HCT116 (cell line): Measurements from ENCODE around the gene HSD3B7. TPM values are rescaled to one million over a fixed set of nuclear protein-coding genes. Genes with fewer than 3 reads are reported as not detected.

ENCODE experiments used
- ATAC-seq: fragments of 200-7000 bp; cut with Tn5 transposase; 2 replicates; pipeline ENCODE4 v1.9.1; 2020; ENCODE audit warnings: mild to moderate bottlenecking, moderate library complexity
- BruUV-seq: library from RNA; stranded (reverse); fragments of 400-500 nt; replicated peaks from 2 replicates; lab custom pipeline; 2021; lab: Mats Ljungman, UMichigan
- CTCF ChIA-PET: fragments of 300-600 bp; sonication (Branson Sonifier 250); formaldehyde crosslinking; loops from one replicate; lab custom pipeline; 2021; ENCODE audit warnings: antibody characterized with exemption; lab: Charles Lee
- POLR2A ChIA-PET: fragments of 300-600, 350-600 bp; sonication (Branson Sonifier 250); formaldehyde crosslinking; loops from one replicate; lab custom pipeline; 2021; ENCODE audit warnings: antibody characterized with exemption; lab: Charles Lee
- RAD21 ChIA-PET, 2 experiments: fragments of 300-600 bp; sonication (Branson Sonifier 250); formaldehyde crosslinking; loops; one replicate each; lab custom pipeline; 2023; ENCODE audit warnings: low total read pairs in 2 of 2; ENCODE audit not compliant: uncharacterized antibody in 2 of 2, unreplicated experiment in 2 of 2, low non-redundant PET in 1 of 2; lab: Charles Lee
- DNase-seq: peaks from one replicate; pipeline ENCODE4 v3.0.0-alpha.2; 2010; ENCODE audit warnings: low read depth, low spot score
- H2AFZ ChIP-seq: fragments of 200-600 bp; shearing (Covaris generic), sonication (generic); 2 replicates; pipeline ENCODE4 v1.6.1; 2017; ENCODE audit warnings: low read depth, mixed run types, mixed read lengths, antibody characterized with exemption, low read length; ENCODE audit not compliant: poor library complexity, severe bottlenecking
- H3K27ac ChIP-seq: 2 replicates; pipeline ENCODE4 v1.5.1; 2012; ENCODE audit warnings: low read depth, low read length
- H3K27me3 ChIP-seq: fragments of 200-600 bp; sonication (generic); 2 replicates; pipeline ENCODE4 v1.6.1; 2016; ENCODE audit warnings: mixed run types, low read length, mixed read lengths; ENCODE audit not compliant: insufficient read depth
- H3K36me3 ChIP-seq, 2 experiments: fragments of 200-500 bp in 1 of 2; fragments of 200-600 bp in 1 of 2; sonication (Bioruptor generic) in 1 of 2; sonication (generic) in 1 of 2; 2 replicates each; pipeline versions ENCODE4 v1.5.1 to v1.6.1; 2014 to 2016; ENCODE audit warnings: low read length in 2 of 2, inconsistent platforms in 1 of 2, mixed read lengths in 1 of 2, mixed run types in 1 of 2; ENCODE audit not compliant: insufficient read depth in 2 of 2, control insufficient read depth in 1 of 2
- H3K4me1 ChIP-seq, 2 experiments: fragments of 200-600 bp in 1 of 2; sonication (generic) in 1 of 2; 2 replicates each; pipeline versions ENCODE4 v1.5.1 to v1.6.1; 2012 to 2017; ENCODE audit warnings: low read length in 2 of 2, inconsistent platforms in 1 of 2, mild to moderate bottlenecking in 1 of 2, mixed read lengths in 1 of 2, mixed run types in 1 of 2, moderate library complexity in 1 of 2; ENCODE audit not compliant: insufficient read depth in 2 of 2, control insufficient read depth in 1 of 2
- H3K4me2 ChIP-seq: fragments of 200-600 bp; sonication (generic); 2 replicates; pipeline ENCODE4 v1.6.1; 2017; ENCODE audit warnings: mixed run types, low read length, mixed read lengths
- H3K4me3 ChIP-seq, 2 experiments: fragments of 200-600 bp in 1 of 2; sonication (generic) in 1 of 2; replicated peaks in 1 of 2; 2 replicates each; pipeline ENCODE4 v1.5.1; 2011 to 2016; ENCODE audit warnings: low read length in 2 of 2, control low read depth in 1 of 2, low read depth in 1 of 2, mild to moderate bottlenecking in 1 of 2, mixed read lengths in 1 of 2, mixed run types in 1 of 2
- H3K79me2 ChIP-seq: fragments of 200-600 bp; sonication (generic); 2 replicates; pipeline ENCODE4 v1.6.1; 2017; ENCODE audit warnings: mild to moderate bottlenecking, mixed run types, low read length, moderate library complexity, mixed read lengths; ENCODE audit not compliant: insufficient read depth
- H3K9ac ChIP-seq: fragments of 200-600 bp; sonication (generic); 2 replicates; pipeline ENCODE4 v1.6.1; 2016; ENCODE audit warnings: low read length, mixed read lengths
- H3K9me2 ChIP-seq: fragments of 200-600 bp; sonication (generic), shearing (Covaris generic); 2 replicates; pipeline ENCODE4 v1.6.1; 2017; ENCODE audit warnings: mixed run types, mild to moderate bottlenecking, moderate library complexity; ENCODE audit not compliant: insufficient read depth
- H3K9me3 ChIP-seq, 2 experiments: fragments of 200-500 bp in 1 of 2; fragments of 200-600 bp in 1 of 2; sonication (Bioruptor generic) in 1 of 2; sonication (generic) in 1 of 2; 2 replicates each; pipeline ENCODE4 v1.6.1; 2014 to 2017; ENCODE audit warnings: low read length in 2 of 2, mixed read lengths in 2 of 2, inconsistent platforms in 1 of 2, low read depth in 1 of 2, mild to moderate bottlenecking in 1 of 2, mixed run types in 1 of 2, moderate library complexity in 1 of 2; ENCODE audit not compliant: control insufficient read depth in 1 of 2, insufficient read depth in 1 of 2
- H4K20me1 ChIP-seq: fragments of 200-600 bp; sonication (generic), shearing (Covaris generic); 2 replicates; pipeline ENCODE4 v1.6.1; 2017; ENCODE audit warnings: mixed run types, mild to moderate bottlenecking, moderate library complexity; ENCODE audit not compliant: insufficient read depth
- EGR1 ChIP-seq: IDR thresholded peaks from 2 replicates; pipeline ENCODE4 v1.6.1; 2012; ENCODE audit warnings: low read depth
- ELF1 ChIP-seq: IDR thresholded peaks from 2 replicates; pipeline ENCODE4 v1.6.1; 2012; ENCODE audit warnings: low read depth, borderline replicate concordance
- EZH2 ChIP-seq: fragments of 200-600 bp; sonication (generic); IDR thresholded peaks from 2 replicates; pipeline ENCODE4 v1.6.1; 2017; ENCODE audit warnings: antibody characterized with exemption, mixed run types
- EZH2phosphoT487 ChIP-seq: fragments of 200-600 bp; IDR thresholded peaks from 2 replicates; pipeline ENCODE4 v1.6.1; 2018; ENCODE audit warnings: antibody characterized with exemption, borderline replicate concordance
- FOSL1 ChIP-seq: IDR thresholded peaks from 2 replicates; pipeline ENCODE4 v1.6.1; 2012; ENCODE audit warnings: low read depth
- JUND ChIP-seq: IDR thresholded peaks from 2 replicates; pipeline ENCODE4 v1.6.1; 2012
- MAX ChIP-seq: IDR thresholded peaks from 2 replicates; pipeline ENCODE4 v1.6.1; 2012
- POLR2AphosphoS5 ChIP-seq: IDR thresholded peaks from 2 replicates; pipeline ENCODE4 v1.6.1; 2011; ENCODE audit warnings: mild to moderate bottlenecking, low read depth, low read length, moderate library complexity
- SIN3A ChIP-seq: IDR thresholded peaks from 2 replicates; pipeline ENCODE4 v1.6.1; 2012; ENCODE audit warnings: low read depth
- SRF ChIP-seq: IDR thresholded peaks from 2 replicates; pipeline ENCODE4 v1.6.1; 2012; ENCODE audit warnings: low read depth
- TCF7L2 ChIP-seq: IDR thresholded peaks from 2 replicates; pipeline ENCODE4 v1.7.0; 2011; ENCODE audit warnings: borderline replicate concordance, inconsistent platforms; ENCODE audit not compliant: insufficient read depth, insufficient read length; ENCODE audit errors: extremely low read depth
- YY1 ChIP-seq: IDR thresholded peaks from 2 replicates; pipeline ENCODE4 v1.6.1; 2011; ENCODE audit warnings: low read length, low read depth, moderate library complexity, mild to moderate bottlenecking; ENCODE audit not compliant: insufficient replicate concordance; ENCODE audit errors: extremely low read depth
- intact Hi-C: fragments of 100-400 bp; cut with micrococcal nuclease; formaldehyde crosslinking; loops from 2 replicates; pipeline ENCODE4 v1.10.0; 2022
- total RNA-seq: library from RNA; stranded (reverse); gene quantifications from one replicate; pipeline ENCODE4 v1.2.1, GENCODE V29; 2021; ENCODE audit not compliant: unreplicated experiment
- TF ChIP-seq, protein P1 (sequence below): IDR thresholded peaks from 2 replicates; pipeline ENCODE4 v1.6.1; 2011; ENCODE audit warnings: mild to moderate bottlenecking, low read length, moderate library complexity; ENCODE audit not compliant: insufficient replicate concordance; ENCODE audit errors: extremely low read depth

The HSD3B7 gene
- total RNA-seq, 1 experiment from 2014 or later, result 8.6 TPM

GRCh38 chr16:31025339-31025738 is 40.3 kb downstream of the HSD3B7 start:
- H4K20me1 ChIP-seq, result no peaks in the 10 kb centered on the region
- H2AFZ ChIP-seq, result no peak overlapping the region
- no peaks in the 10 kb centered on the region for H3K9me3 ChIP-seq
- no peaks in the 10 kb centered on the region for H3K79me2 ChIP-seq
- POLR2A ChIA-PET, result no interaction called here
- H3K4me1 ChIP-seq, result peaks cover 5 to 7% of the 10 kb centered on the region in 2 experiments; a peak in 1 of 4 replicates
- H3K4me2 ChIP-seq, result no peak overlapping the region
- no peak overlapping the region for H3K4me3 ChIP-seq
- intact Hi-C loops, result no loop called here
- ATAC-seq, result no peak
- RAD21 ChIA-PET, result no interaction called here
- H3K27me3 ChIP-seq, result no peaks in the 10 kb centered on the region
- H3K36me3 ChIP-seq, result no peaks in the 10 kb centered on the region
- TF ChIP-seq EZH2 (no peak), SIN3A (no peak), SRF (no peak), JUND (no peak), MAX (no peak)
- TF ChIP-seq, protein P1, sequence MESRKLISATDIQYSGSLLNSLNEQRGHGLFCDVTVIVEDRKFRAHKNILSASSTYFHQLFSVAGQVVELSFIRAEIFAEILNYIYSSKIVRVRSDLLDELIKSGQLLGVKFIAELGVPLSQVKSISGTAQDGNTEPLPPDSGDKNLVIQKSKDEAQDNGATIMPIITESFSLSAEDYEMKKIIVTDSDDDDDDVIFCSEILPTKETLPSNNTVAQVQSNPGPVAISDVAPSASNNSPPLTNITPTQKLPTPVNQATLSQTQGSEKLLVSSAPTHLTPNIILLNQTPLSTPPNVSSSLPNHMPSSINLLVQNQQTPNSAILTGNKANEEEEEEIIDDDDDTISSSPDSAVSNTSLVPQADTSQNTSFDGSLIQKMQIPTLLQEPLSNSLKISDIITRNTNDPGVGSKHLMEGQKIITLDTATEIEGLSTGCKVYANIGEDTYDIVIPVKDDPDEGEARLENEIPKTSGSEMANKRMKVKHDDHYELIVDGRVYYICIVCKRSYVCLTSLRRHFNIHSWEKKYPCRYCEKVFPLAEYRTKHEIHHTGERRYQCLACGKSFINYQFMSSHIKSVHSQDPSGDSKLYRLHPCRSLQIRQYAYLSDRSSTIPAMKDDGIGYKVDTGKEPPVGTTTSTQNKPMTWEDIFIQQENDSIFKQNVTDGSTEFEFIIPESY, result no peak
- H3K9me2 ChIP-seq, result no peaks in the 10 kb centered on the region
- DNase-seq, result no peak
- no peak overlapping the region for H3K27ac ChIP-seq
- no peak overlapping the region for H3K9ac ChIP-seq
- no TSS peak for BruUV-seq
- CTCF ChIA-PET, result no interaction called here

DNA sequence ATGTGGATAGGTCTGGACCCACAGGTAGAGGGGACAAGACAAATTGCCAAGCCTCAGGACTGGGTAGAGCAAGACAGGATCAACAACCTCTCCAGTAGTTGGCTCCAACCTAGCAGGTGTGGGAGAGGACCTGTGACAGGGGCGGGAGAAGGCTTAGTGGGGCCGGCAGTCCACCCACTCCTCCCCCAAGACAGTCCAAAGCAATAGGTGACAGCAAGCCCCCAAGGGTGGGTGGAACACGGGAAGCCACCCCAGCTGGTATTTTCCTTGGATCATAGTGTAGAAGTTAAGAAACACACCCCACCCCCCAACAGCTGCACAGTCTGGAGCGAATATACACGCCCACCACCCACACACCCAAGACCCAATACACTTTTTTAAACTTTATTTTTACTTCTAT is 44.3 kb downstream of the HSD3B7 start:
- peaks cover 10 to 18% of the 10 kb centered on the region in 2 experiments for H3K4me1 ChIP-seq
- RAD21 ChIA-PET, result no interaction called here
- no peak overlapping the region for H3K4me2 ChIP-seq
- H2AFZ ChIP-seq, result no peak overlapping the region
- H4K20me1 ChIP-seq, result no peaks in the 10 kb centered on the region
- intact Hi-C loops, result no loop called here
- no peak overlapping the region for H3K9ac ChIP-seq
- no peaks in the 10 kb centered on the region for H3K27me3 ChIP-seq
- POLR2A ChIA-PET, result no interaction called here
- no TSS peak for BruUV-seq
- TF ChIP-seq EZH2 (no peak), POLR2AphosphoS5 (no peak), ELF1 (no peak), TCF7L2 (no peak), EGR1 (no peak), MAX (no peak), YY1 (no peak), JUND (no peak), EZH2phosphoT487 (no peak), FOSL1 (no peak)
- TF ChIP-seq, protein P1, result no peak
- ATAC-seq (no peak), DNase-seq (no peak)
- H3K9me2 ChIP-seq, result no peaks in the 10 kb centered on the region
- CTCF ChIA-PET, result no interaction called here
- no peak overlapping the region for H3K4me3 ChIP-seq
- no peak overlapping the region for H3K27ac ChIP-seq
- H3K9me3 ChIP-seq, result no peaks in the 10 kb centered on the region
- H3K36me3 ChIP-seq, result no peaks in the 10 kb centered on the region
- peaks cover 5% of the 10 kb centered on the region; the same call in 1 of the 2 replicates for H3K79me2 ChIP-seq
